HepG2 (cell line): ENCODE results near the gene CYSRT1. TPM values are rescaled to one million over a fixed set of nuclear protein-coding genes. Genes with fewer than 3 reads are reported as not detected.
A peak's percentile ranks its signal among the peaks of the same experiment; 100 is the strongest.

Experiments used
- ATAC-seq: fragments of 200-7000 bp; cut with Tn5 transposase; 3 replicates; pipeline ENCODE4 v1.9.1; 2020; ENCODE audit warnings: mild to moderate bottlenecking, moderate library complexity
- BruUV-seq: library from RNA; stranded (reverse); fragments of 400-500 nt; replicated peaks from 2 replicates; lab custom pipeline; 2021; lab: Mats Ljungman, UMichigan
- CTCF ChIA-PET: fragments of 300-600 bp; formaldehyde crosslinking; extraction: SDS; loops from one replicate; lab custom pipeline; 2021; ENCODE audit warnings: low total read pairs, inconsistent platforms, low intra/inter-chr PET ratio; lab: Yijun Ruan, JAX
- POLR2A ChIA-PET: fragments of 350-600 bp; sonication (Branson Sonifier 250); formaldehyde crosslinking; loops from one replicate; lab custom pipeline; 2020; ENCODE audit warnings: antibody characterized with exemption, inconsistent platforms; lab: Yijun Ruan, JAX
- DNase-seq: peaks from one replicate; pipeline ENCODE4 v3.0.0-alpha.2; 2015; ENCODE audit warnings: low spot score
- FAIRE-seq: peaks from 3 replicates; lab custom pipeline; 2011; peaks lifted over from hg19 to GRCh38; lab: Jason Lieb, UNC
- H2AFZ ChIP-seq: one replicate; pipeline ENCODE4 v1.6.1; 2011; ENCODE audit warnings: low read length, inconsistent platforms
- H3K27ac ChIP-seq: fragments of 300-600 bp; 3 replicates; pipeline ENCODE4 v1.8.0; 2011; ENCODE audit warnings: mixed run types, mild to moderate bottlenecking, mixed read lengths, low read length, inconsistent platforms; ENCODE audit not compliant: insufficient read depth; ENCODE audit errors: extremely low read length
- H3K27me3 ChIP-seq, 2 experiments: fragments of 200-600 bp in 1 of 2; 2 replicates in 1 of 2; 3 replicates in 1 of 2; pipeline versions ENCODE4 v1.6.0 to v1.8.0; 2011; ENCODE audit warnings: low read length in 2 of 2, mild to moderate bottlenecking in 2 of 2, moderate library complexity in 2 of 2, inconsistent platforms in 1 of 2; ENCODE audit not compliant: insufficient read depth in 2 of 2, control insufficient read depth in 1 of 2
- H3K36me3 ChIP-seq, 2 experiments: fragments of 200-600 bp in 1 of 2; replicated peaks in 1 of 2; 2 replicates in 1 of 2; 3 replicates in 1 of 2; pipeline versions ENCODE4 v1.5.1 to v1.8.0; 2011; ENCODE audit warnings: low read length in 2 of 2, inconsistent platforms in 1 of 2; ENCODE audit not compliant: insufficient read depth in 2 of 2, control insufficient read depth in 1 of 2
- H3K4me1 ChIP-seq: 2 replicates; pipeline ENCODE4 v1.5.1; 2012; ENCODE audit warnings: low read length, inconsistent platforms; ENCODE audit not compliant: insufficient read depth
- H3K4me2 ChIP-seq: 2 replicates; pipeline ENCODE4 v1.6.0; 2011; ENCODE audit warnings: low read depth, low read length, inconsistent platforms
- H3K4me3 ChIP-seq, 3 experiments: fragments of 200-600 bp in 1 of 3; sonication (generic), shearing (Covaris generic) in 1 of 3; replicated peaks in 1 of 3; 2 replicates each; pipeline ENCODE4 v1.5.1; 2011 to 2016; ENCODE audit warnings: low read length in 3 of 3, inconsistent platforms in 2 of 3, low read depth in 2 of 3, mild to moderate bottlenecking in 2 of 3, control low read depth in 1 of 3, mixed read lengths in 1 of 3; ENCODE audit not compliant: insufficient read depth in 1 of 3
- H3K79me2 ChIP-seq: one replicate; pipeline ENCODE4 v1.6.1; 2011; ENCODE audit warnings: low read length, inconsistent platforms; ENCODE audit not compliant: insufficient read depth
- H3K9ac ChIP-seq: 2 replicates; pipeline ENCODE4 v1.6.0; 2011; ENCODE audit warnings: mild to moderate bottlenecking, low read depth, low read length, inconsistent platforms; ENCODE audit not compliant: insufficient read depth
- H3K9me3 ChIP-seq: 2 replicates; pipeline ENCODE4 v1.5.1; 2012; ENCODE audit warnings: mild to moderate bottlenecking, low read length
- H4K20me1 ChIP-seq: 2 replicates; pipeline ENCODE4 v1.6.0; 2011; ENCODE audit warnings: inconsistent platforms, mild to moderate bottlenecking, low read length, moderate library complexity; ENCODE audit not compliant: insufficient read depth
- AGO2 ChIP-seq: fragments of 200-400 bp; formaldehyde crosslinking; optimal IDR thresholded peaks from 2 replicates; pipeline ENCODE3; 2017; ENCODE audit warnings: mild to moderate bottlenecking, low read depth, low read length, moderate library complexity
- GABPB1 ChIP-seq: IDR thresholded peaks from 2 replicates; pipeline ENCODE4 v1.6.1; 2016; ENCODE audit warnings: mild to moderate bottlenecking, missing genetic modification reagents, moderate library complexity, missing compliant biosample characterization
- KDM5B ChIP-seq: sonication (generic); formaldehyde crosslinking; IDR thresholded peaks from 2 replicates; pipeline ENCODE4 v1.4.0; 2020; ENCODE audit warnings: missing genetic modification reagents, mild to moderate bottlenecking, borderline replicate concordance
- NFATC3 ChIP-seq: sonication (generic); formaldehyde crosslinking; IDR thresholded peaks from 2 replicates; pipeline ENCODE4 v1.5.1; 2020; ENCODE audit warnings: mild to moderate bottlenecking, missing genetic modification reagents
- NFE2L1 ChIP-seq: sonication (generic); formaldehyde crosslinking; IDR thresholded peaks from 2 replicates; pipeline ENCODE4 v1.4.0; 2020; ENCODE audit warnings: missing genetic modification reagents, mild to moderate bottlenecking, borderline replicate concordance
- PATZ1 ChIP-seq: sonication (generic); formaldehyde crosslinking; IDR thresholded peaks from 2 replicates; pipeline ENCODE4 v1.4.0; 2020; ENCODE audit warnings: missing genetic modification reagents
- XRCC5 ChIP-seq: fragments of 200-400 bp; formaldehyde crosslinking; optimal IDR thresholded peaks from 2 replicates; pipeline ENCODE3; 2017; ENCODE audit warnings: mild to moderate bottlenecking, low read length
- ZFP1 ChIP-seq: IDR thresholded peaks from 2 replicates; pipeline ENCODE4 v1.6.1; 2016
- ZNF496 ChIP-seq: sonication (generic); formaldehyde crosslinking; IDR thresholded peaks from 2 replicates; pipeline ENCODE4 v1.8.1; 2023; ENCODE audit warnings: mild to moderate bottlenecking, moderate library complexity, missing genetic modification reagents; ENCODE audit not compliant: insufficient replicate concordance
- WGBS: methylation state at CpG from one replicate; pipeline ENCODE4 v1.1.6; 2017; ENCODE audit warnings: low lambda C conversion rate; 5-methylcytosine and 5-hydroxymethylcytosine counted together
- in situ Hi-C: cut with HindIII; loops from 2 replicates; pipeline ENCODE4 v1.10.0; 2017; ENCODE audit warnings: low pct_unique_long_range_greater_than_20kb; ENCODE audit not compliant: extremely low pct_ligation_motif_present
- intact Hi-C: fragments of 100-400 bp; cut with micrococcal nuclease; formaldehyde crosslinking; loops from one replicate; pipeline ENCODE4 v1.10.0; 2022; ENCODE audit not compliant: unreplicated experiment
- polyA plus RNA-seq, 8 experiments: library from polyadenylated mRNA; depleted of rRNA in 3 of 8; stranded (reverse) in 7 of 8; unstranded in 1 of 8; fragments of >200 nt; fragmentation: Illumina TruSeq in 4 of 8; extraction: Trizol in 4 of 8; gene quantifications; 2 replicates each; pipeline versions ENCODE4 v1.2.1 to v1.2.3, GENCODE V29; 2011 to 2016; ENCODE audit warnings: low read depth in 4 of 8, missing spikeins in 1 of 8, mixed read lengths in 1 of 8; ENCODE audit not compliant: insufficient read depth in 1 of 8
- total RNA-seq, 5 experiments: library from RNA; depleted of rRNA; stranded (reverse); fragments of >200 nt; fragmentation: Illumina TruSeq; extraction: Trizol; gene quantifications; 2 replicates each; pipeline ENCODE4 v1.2.3, GENCODE V29; 2016; ENCODE audit warnings: low read depth in 1 of 5

The CYSRT1 gene
- total and polyA plus RNA-seq, 2 of the 13 experiments (the other 11 are each of a cell fraction or from before 2014, with no cell fraction given), result 1.5 to 2.1 TPM

- peaks cover 1 to 9% of the 10 kb centered on the region in 2 experiments; a peak in 2 of 5 replicates for H3K27me3 ChIP-seq
- ATAC-seq, result no peak
- no peak overlapping the region; the same call in 1 of the 2 replicates for H3K4me2 ChIP-seq
- peaks cover 1 to 2% of the 10 kb centered on the region in 2 experiments; a peak in 2 of 5 replicates for H3K36me3 ChIP-seq
- BruUV-seq, result no TSS peak
- H3K27ac ChIP-seq, result no peak overlapping the region
- TF ChIP-seq GABPB1 (CRISPR knock-in tag) (peak; percentile 9; the same call in 1 of the 2 replicates), ZNF496 (no peak), PATZ1 (CRISPR knock-in tag) (0 out of 2 replicates have a peak, but pooled peaks have one; percentile 15), AGO2 (peak; percentile 68), ZFP1 (CRISPR knock-in tag) (no peak), KDM5B (CRISPR knock-in tag) (0 out of 2 replicates have a peak, but pooled peaks have one; percentile 15), NFATC3 (CRISPR knock-in tag) (no peak), XRCC5 (no peak), NFE2L1 (CRISPR knock-in tag) (no peak)
- H3K9me3 ChIP-seq, result no peaks in the 10 kb centered on the region
- H2AFZ ChIP-seq, result no peak overlapping the region
- CTCF ChIA-PET, result no interaction called here
- no peaks in the 10 kb centered on the region for H4K20me1 ChIP-seq
- in situ Hi-C loops, result no loop called here
- POLR2A ChIA-PET, result interaction anchor here (0.6 to 14.2 kb wide), 4 partner anchors 9 to 198 kb away, joined by 3 to 317 read pairs (median 28); partner anchors contain the start of genes TOR4A and TUBB4B
- FAIRE-seq, result no peak
- peaks cover 83% of the 10 kb centered on the region for H3K4me1 ChIP-seq
- DNase-seq, result no peak
- H3K9ac ChIP-seq, result peak overlapping the region; percentile 5; the same call in 1 of the 2 replicates
- peaks cover 14% of the 10 kb centered on the region for H3K79me2 ChIP-seq
- intact Hi-C loops, result no loop called here
- 48% methylated on average over 12 of the region's 22 CpGs for WGBS
- H3K4me3 ChIP-seq, result peak overlapping the region in 1 of 3 experiments; percentile 19; a peak in 1 of 6 replicates
Observed at GRCh38 chr9:137251490-137252268, 26.7 kb downstream of the CYSRT1 start.
